GM13976 (cell line): ENCODE measurements around the gene SPC24.

Source experiments
- DNase-seq: peaks from one replicate; pipeline ENCODE4 v3.0.0; 2012; ENCODE audit warnings: low spot score
- in situ Hi-C: fragments of 300-500 bp; cut with MboI; formaldehyde crosslinking; loops from one replicate; pipeline ENCODE4 v1.12.0; 2022; ENCODE audit warnings: low sequenced_read_pairs, mixed read lengths, inconsistent platforms; ENCODE audit not compliant: unreplicated experiment
- TF ChIP-seq, protein P1 (sequence below): IDR thresholded peaks from 2 replicates; pipeline ENCODE4 v1.5.1; 2012; ENCODE audit warnings: borderline replicate concordance, mild to moderate bottlenecking; ENCODE audit not compliant: insufficient read depth; ENCODE audit errors: extremely low read depth, missing control alignments, control extremely low read depth

SPC24 gene

DNA sequence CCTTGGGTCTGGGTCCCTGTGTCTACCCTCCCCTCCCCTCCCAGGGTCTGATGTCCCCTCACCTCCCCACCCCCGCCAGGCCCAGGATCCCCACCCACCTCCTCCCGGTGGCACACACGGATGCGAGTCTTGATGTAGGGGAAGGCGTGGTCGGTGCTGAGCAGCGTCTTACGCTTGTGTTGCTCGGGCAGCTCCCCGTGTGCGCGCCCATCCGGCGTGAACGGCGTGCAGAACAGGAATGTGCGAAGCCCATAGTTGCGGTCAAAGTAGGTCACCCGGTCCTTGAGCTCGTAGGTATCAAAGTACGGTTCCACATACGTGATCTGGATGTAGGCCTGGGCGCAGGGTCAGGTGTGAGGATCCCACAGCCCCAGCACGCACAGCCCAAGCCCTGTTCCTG, 46.2 kb upstream of the SPC24 start:
- TF ChIP-seq, protein P1, sequence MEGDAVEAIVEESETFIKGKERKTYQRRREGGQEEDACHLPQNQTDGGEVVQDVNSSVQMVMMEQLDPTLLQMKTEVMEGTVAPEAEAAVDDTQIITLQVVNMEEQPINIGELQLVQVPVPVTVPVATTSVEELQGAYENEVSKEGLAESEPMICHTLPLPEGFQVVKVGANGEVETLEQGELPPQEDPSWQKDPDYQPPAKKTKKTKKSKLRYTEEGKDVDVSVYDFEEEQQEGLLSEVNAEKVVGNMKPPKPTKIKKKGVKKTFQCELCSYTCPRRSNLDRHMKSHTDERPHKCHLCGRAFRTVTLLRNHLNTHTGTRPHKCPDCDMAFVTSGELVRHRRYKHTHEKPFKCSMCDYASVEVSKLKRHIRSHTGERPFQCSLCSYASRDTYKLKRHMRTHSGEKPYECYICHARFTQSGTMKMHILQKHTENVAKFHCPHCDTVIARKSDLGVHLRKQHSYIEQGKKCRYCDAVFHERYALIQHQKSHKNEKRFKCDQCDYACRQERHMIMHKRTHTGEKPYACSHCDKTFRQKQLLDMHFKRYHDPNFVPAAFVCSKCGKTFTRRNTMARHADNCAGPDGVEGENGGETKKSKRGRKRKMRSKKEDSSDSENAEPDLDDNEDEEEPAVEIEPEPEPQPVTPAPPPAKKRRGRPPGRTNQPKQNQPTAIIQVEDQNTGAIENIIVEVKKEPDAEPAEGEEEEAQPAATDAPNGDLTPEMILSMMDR = no peak
- in situ Hi-C loops = loop anchor here (10.0 kb wide), 1 partner anchor 157 kb away; no protein-coding TSS in a partner anchor
- no peak for DNase-seq

DNA sequence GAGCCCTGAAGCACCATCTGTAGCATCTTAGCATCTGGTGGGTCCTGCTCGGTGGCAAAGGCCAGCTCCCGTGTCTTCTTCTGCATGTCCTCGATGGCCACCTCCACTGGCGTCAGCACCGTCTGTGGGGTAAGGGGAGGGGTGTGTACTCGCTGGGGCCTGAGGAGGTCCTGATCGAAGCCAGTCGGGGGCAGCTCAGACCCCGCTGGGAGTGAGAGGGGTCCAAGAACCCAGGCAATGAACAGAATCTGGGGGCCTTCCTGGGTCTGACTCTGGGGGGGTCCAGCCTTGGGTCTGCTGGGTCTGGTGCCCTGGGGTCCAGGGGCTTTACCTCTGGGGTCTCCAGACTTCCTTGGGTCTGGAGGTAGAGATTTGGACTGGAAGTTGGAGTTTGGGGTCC, 45.3 kb upstream of the SPC24 start:
- no peak for DNase-seq
- TF ChIP-seq, protein P1 = no peak
- in situ Hi-C loops = loop anchor here (10.0 kb wide), 1 partner anchor 156 kb away; no protein-coding TSS in a partner anchor

DNA sequence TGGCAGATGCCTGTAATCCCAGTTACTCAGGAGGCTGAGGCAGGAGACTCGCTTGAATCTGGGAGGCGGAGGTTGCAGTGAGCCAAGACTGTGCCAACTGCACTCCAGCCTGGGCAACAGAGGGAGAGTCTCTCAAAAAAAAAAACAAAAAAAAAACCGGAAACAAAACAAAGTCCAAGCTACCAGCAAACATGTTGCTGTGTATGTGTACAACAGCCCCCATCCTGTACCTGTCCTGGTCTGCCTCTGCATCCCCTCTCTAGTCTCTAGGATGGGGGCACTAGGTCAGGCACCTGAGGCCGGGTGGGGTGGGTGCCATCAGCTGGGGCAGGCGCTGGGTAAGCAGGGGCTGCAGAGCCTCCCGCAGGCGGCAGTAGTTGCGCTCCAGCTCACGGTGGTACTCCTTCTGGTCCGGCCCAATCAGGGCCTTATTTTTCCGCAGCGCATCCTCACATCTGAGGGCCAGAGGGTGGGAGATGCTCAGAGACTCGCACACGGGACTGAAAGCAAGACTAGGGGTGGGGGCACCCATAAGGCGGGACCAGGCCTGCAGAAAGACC, 44.5 kb upstream of the SPC24 start:
- DNase-seq = no peak
- in situ Hi-C loops = loop anchor here (10.0 kb wide), 1 partner anchor 155 kb away; no protein-coding TSS in a partner anchor
- TF ChIP-seq, protein P1 = no peak

DNA sequence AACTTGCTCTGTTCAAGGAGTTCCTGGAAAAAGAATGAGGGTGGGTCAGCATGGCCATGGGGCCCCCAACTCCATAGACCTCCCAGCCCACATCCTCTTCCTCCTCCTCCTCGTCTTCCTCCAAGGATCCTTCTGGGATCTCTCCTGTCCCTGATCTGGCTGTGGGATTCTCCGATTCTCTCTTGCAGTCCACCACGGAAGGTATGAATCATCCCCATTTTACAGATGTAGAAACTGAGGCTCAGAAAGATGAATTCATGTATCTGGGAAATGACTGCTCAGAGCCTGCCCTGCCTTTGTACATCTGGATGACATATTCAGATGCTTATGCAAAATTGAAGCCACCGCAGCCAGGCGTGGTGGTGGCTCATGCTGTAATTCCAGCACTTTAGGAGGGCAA, 43.9 kb upstream of the SPC24 start:
- DNase-seq = no peak
- TF ChIP-seq, protein P1 = no peak

DNA sequence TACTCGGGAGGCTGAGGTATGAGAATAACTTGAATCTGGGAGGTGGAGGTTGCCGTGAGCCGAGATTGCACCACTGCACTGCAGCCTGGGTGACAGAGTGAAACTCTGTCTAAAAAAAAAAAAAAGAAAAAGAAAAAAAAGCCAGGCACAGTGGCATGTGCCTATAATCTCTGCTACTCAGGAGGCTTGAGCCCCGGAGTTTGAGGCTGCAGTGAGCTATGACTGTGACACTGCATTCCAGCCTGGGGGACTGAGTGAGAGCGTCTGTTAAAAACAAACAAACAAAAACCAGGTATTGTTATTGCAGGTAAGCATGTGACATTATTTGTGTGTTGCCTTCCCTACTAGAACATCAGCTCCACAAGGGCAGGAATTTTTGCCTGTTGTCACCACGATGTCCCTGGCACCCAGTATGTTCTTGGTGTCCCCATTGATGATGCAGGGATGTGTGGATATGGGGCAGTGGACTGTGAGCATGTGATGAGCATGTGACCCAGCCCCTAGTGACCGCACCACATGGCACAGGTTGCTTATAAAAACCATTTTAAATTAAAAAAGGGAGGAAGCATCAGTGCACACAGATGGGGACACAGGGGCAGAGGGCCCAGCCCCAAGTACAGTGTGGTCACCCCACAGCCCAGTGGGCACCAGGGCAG, 43.3 kb upstream of the SPC24 start:
- in situ Hi-C loops = no loop called here
- no peak for DNase-seq
- TF ChIP-seq, protein P1 = no peak

More for the DNA sequence above, 43.9 kb upstream of the SPC24 start:
- in situ Hi-C loops = no loop called here

DNA sequence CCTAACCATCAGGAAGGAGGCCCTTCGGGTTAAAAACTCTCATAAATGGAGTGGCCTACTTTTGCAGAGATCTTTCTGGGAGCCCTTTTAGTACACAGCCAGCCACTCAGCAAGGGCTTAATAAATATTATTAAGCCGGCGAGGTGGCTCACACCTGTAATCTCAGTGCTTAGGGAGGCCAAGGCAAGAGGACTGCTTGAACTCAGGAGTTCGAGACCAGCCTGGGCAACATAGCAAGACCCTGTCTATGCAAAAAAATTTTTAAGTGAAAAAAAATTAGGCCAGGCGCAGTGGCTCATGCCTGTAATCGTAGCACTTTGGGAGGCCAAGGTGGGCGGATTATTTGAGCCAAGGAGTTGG, 42.6 kb upstream of the SPC24 start:
- TF ChIP-seq, protein P1 = no peak
- DNase-seq = no peak
- in situ Hi-C loops = no loop called here
